ENCODE data around the gene GABRB3.
"Not testable (repeated sequence)": the region's sequence is repeated elsewhere in the genome, so short reads cannot be mapped to it uniquely, and the experiment has no call there.

The GABRB3 gene

DNA sequence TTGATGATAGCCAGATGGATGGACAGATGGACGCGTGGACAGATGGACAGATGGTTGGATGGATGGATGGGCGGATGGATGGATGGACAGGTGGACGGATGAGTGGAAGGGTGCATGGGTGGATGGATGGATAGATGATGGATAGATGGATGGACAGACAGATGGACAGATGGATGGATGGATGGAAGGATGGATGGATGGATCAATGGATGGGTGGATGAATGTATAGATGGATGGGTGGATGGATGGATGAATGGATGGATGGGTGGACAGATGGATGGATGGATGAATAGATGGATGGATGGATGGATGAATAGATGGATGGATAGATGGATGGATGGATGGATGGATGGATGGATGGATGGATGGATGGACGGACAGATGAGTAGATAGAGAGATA, 40.9 kb downstream of the GABRB3 start:
- DNase-seq: no peak

DNA sequence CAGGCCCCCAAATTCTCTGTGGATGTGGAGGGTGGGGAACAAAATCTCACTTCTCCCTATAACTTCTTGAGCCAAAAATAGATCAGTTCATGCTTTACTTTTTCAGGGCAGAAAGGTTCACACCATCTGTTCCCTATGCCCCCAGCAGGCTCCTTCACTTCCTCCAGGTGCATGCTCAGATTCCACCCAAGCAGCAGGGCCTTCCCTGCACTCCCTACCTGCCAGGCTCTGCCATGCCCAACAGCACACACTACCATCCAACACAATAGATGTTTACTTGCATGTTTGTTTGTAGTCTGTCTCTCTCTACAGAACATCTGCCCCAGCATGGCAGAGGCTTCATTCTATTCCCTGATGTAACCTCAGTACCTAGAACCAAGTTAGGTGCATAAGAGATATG, 43.3 kb downstream of the GABRB3 start:
- DNase-seq: no peak

DNA sequence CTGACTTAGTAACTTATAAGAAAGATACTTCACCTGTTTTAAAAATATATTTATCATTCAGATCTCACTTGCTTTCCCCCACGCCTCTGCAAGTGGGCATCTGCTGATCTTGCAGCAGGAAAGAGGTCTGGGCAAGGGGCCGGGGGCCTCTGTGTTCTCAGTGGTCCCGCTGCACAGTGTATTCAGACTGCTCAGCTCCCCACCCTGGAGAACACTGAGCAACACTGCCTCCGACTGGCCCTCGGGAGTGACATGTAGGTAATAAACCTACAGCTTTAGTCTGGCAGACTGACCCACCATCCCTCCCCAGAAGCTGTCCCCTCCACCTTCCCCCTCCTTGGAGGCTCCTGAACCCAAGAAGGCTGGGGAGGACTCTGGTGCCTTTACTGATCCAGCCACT, 43.8 kb downstream of the GABRB3 start:
- DNase-seq: no peak

DNA sequence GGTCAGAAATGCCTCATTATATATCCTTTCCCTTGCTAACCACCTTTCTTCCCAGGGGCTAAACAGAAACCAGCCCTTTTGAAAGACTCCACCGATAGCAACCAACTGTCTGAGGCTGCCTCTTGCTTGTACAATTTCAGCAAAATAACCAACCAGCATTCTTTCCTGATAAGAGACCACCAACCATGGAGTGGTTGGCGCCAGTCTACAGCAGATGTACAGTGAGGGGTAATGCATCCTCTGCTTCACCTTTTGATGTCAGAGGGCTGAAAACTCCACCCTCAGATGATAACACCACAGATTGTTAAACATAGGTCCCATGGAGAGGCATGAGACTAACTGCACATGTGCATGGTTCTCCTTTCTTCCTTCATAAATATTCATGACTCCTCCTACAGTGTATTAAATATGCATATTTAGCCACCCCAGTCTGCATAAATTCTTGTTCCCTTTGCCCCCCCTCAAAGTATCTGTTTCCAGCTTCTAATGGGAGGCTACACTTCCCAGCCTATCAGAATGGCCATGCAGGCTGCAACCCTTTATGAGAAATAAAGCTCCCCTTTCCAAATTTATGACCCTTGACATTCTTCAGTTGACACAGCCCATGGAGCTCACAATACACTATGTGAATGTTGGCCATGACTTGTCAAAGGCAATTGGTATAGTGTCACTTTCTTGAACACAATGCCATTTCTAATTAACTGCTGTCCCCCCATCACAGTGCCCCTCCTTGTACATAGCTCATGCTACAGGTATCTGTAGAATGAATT, 48.3 kb downstream of the GABRB3 start:
- DNase-seq: no peak

- no peak for DNase-seq
Measured at GRCh38 chr15:26722621-26723160, 50.2 kb downstream of the GABRB3 start.

GRCh38 chr15:26721232-26721967, 51.5 kb downstream of the GABRB3 start:
- no peak for DNase-seq

GRCh38 chr15:26720546-26720945, 52.3 kb downstream of the GABRB3 start:
- DNase-seq: no peak

DNA sequence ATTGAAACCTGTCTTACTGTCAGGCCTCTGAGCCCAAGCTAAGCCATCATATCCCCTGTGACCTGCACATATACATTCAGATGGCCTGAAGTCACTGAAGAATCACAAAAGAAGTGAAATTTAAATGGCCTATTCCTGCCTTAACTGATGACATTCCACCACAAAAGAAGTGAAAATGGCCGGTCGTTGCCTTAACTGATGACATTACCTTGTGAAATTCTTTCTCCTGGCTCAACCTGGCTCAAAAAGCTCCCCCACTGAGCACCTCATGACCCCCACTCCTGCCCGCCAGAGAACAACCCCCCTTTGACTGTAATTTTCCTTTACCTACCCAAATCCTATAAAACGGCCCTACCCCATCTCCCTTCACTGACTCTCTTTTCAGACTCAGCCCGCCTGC, 53.0 kb downstream of the GABRB3 start:
- DNase-seq: not testable (repeated sequence)

DNA sequence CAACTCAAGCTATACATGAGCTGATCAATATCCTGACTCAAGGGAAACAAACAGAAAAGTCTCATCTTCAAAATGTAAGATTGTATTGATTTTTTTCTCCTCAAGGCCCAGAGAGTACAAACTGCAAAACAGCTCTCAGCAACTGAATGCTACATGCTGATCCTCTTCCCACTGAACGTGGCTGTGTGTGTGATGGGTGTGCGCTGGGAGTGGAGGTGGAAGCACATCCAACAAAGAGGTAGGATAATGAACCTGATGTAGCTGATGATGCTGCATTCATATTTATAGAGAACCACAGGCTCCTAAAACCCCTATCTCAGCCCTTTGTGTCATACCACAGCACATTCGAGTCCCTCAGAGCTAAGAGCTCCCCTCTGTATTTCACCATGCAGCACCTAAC, 56.8 kb downstream of the GABRB3 start:
- DNase-seq: no peak

DNA sequence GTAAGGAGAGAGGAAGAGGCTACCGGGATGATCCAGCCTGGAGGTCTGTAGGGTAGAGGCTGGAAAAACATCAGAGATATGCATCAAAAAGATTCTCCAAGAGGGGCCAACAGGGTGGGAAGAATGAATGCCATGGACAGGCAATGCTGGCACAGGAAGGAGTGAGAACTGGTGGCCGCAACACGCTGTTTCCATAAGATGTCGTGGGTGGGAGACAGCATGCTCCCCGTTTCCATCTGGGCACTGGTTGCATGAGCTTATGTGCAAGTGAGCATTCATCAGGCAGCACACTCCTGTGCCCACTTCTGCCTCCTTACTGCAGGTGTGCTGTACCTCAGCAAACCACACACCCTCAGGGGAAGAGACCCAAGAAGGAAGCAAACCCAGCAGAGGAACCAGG, 59.4 kb downstream of the GABRB3 start:
- DNase-seq: no peak

- DNase-seq: no peak
Measured at GRCh38 chr15:26712335-26712734, 60.5 kb downstream of the GABRB3 start.

GRCh38 chr15:26711445-26711844, 61.4 kb downstream of the GABRB3 start:
- no peak for DNase-seq

GRCh38 chr15:26702381-26702780, 70.5 kb downstream of the GABRB3 start:
- no peak for DNase-seq

DNA sequence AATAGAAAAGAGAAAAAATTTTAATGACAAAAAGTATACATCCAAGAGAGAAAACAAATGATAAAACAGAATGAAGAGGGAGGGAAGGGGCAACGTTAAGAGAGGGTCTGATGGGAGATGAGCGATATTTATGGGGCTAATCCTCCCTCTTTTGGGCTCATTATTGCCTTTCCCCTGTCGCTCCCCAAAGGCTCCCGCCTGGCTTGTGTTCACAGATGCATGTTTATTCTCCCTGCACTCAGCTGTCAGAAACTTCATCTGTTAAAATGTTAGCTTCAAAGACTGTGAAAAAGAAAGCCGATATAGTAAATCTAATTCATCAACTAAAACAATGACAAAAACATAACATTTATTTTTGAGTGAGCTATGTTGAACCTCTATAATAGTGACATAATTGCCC, 74.3 kb downstream of the GABRB3 start:
- DNase-seq: no peak

- DNase-seq: no peak
Measured at GRCh38 chr15:26697913-26698312, 75.0 kb downstream of the GABRB3 start.

- DNase-seq: no peak
Measured at GRCh38 chr15:26691249-26691648, 81.6 kb downstream of the GABRB3 start.

GRCh38 chr15:26690778-26691177, 82.1 kb downstream of the GABRB3 start:
- DNase-seq: no peak

- no peak for DNase-seq
Measured at GRCh38 chr15:26689462-26689861, 83.4 kb downstream of the GABRB3 start.

DNA sequence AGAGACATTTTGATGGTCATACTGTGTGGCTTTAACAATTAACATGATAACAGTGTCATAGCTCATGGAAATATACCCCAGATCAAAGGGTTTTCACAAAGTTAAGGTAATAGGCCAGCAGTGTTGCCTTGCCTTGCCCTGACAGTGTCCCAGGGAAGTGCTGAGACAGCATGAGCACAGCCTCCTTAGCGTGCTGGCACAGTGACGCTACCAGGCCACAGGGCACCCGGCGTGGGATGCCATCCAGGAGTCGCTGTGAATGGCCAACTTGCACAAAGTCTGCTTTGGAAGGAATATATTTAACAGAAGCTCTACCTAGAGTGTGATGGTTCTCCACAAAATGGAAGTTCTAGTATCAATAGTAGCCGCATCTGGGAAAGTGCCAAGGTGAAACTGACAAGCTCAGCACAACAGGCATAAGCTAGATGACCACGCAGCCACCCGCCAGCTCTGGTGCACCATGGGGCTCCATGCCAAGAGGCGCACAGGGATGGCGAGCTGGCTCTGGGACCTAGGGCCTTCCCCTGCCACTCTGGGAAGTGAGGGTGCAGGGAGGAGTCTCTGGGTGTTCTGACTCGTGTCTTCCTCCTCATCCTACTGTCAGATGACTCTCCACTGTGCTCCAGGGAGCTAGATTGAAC, 86.2 kb downstream of the GABRB3 start:
- DNase-seq: no peak

GRCh38 chr15:26682598-26683164, 90.2 kb downstream of the GABRB3 start:
- DNase-seq: no peak

GRCh38 chr15:26679927-26680326, 92.9 kb downstream of the GABRB3 start:
- no peak for DNase-seq

- DNase-seq: no peak
Measured at GRCh38 chr15:26676115-26676514, 96.8 kb downstream of the GABRB3 start.

DNA sequence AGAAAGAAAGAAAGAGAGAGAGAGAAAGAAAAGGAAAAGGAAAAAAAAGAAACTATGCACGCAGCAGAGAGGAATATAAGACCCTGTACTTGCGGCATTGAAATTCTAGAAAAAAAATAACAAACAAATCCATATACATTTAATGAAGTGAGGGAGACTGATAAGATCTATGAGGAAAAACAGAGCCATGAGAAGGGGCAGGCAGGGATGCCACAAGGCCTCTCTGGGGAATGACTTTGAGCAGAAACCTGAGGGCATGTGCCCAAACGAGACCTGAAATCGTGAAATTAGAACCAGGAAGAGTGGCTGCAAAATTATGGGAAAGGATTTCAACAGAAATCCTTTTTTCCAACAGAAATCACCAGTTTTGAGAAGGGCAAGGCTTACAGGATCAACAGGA, 98.4 kb downstream of the GABRB3 start:
- no peak for DNase-seq

Data from NCI-H1105 (cell line).